IPS-NIHi11 (cell line): ENCODE results near the gene RABGAP1L.
"Not testable (repeated sequence)": the region's sequence is repeated elsewhere in the genome, so short reads cannot be mapped to it uniquely, and the experiment has no call there.

Experiments
- DNase-seq: peaks from one replicate; pipeline ENCODE4 v3.0.0; 2012; ENCODE audit warnings: mixed read lengths, low spot score

Gene RABGAP1L

GRCh38 chr1:174291059-174291458, 131.7 kb downstream of the RABGAP1L start:
- DNase-seq: no peak

DNA sequence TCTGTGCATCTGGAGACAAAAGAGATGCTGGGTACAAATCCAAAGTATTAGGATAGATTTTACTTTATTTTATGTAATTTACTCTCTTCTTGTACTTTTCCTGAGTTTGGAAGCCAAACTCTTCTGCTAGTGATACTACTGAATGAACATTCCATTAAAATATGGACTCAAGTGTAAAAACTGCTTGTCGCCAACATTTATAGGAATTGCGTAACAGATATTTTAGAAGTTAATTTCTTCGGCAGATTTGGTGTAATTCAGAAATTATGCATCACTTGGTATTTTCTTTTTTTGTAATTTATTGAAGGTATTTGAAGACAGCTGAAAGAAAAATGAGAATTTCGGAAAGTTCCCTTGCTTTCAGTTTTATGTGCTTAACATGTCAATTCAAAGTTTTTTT, 137.0 kb downstream of the RABGAP1L start:
- no peak for DNase-seq

GRCh38 chr1:174297351-174297750, 138.0 kb downstream of the RABGAP1L start:
- peak; percentile 11 for DNase-seq

GRCh38 chr1:174301295-174302077, 142.2 kb downstream of the RABGAP1L start:
- DNase-seq: no peak

- DNase-seq: no peak
Observed at GRCh38 chr1:174308604-174309003, 149.3 kb downstream of the RABGAP1L start.

GRCh38 chr1:174309490-174309889, 150.2 kb downstream of the RABGAP1L start:
- DNase-seq: no peak

GRCh38 chr1:174314433-174314832, 155.1 kb downstream of the RABGAP1L start:
- DNase-seq: no peak

GRCh38 chr1:174315239-174315638, 155.9 kb downstream of the RABGAP1L start:
- no peak for DNase-seq

- DNase-seq: not testable (repeated sequence)
Observed at GRCh38 chr1:174320897-174321296, 161.6 kb downstream of the RABGAP1L start.

DNA sequence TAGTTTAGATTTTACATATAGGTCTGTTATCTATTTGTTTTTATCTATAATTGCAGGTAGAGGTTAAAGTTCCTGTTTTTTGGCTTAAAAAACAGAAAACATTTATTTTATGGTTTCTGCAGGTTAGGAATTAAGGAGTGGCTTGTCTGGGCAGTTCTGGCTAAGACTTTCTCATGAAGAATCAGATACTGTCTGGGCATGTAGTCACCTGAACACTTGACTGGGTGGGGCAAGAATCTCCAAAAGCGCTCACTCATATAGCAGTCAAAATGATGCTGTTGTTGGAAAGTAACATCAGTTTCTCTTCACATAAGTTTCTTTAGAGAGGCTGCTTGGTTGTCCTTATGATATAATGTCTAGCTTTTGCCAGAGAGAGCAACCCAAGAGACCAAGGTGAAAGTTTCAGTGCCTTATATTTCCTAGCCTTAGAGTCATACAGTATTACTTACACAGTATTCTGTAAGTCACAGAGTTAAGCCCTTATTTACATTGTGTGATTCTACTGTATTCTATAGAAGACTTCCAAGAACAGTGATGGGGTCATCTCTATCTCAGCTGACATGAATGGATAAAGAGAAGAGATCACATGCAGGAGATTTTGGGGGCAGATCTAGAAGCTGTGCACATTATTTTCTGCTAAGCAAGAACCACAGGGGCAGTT, 163.0 kb downstream of the RABGAP1L start:
- no peak for DNase-seq

- no peak for DNase-seq
Observed at GRCh38 chr1:174324493-174324892, 165.2 kb downstream of the RABGAP1L start.

DNA sequence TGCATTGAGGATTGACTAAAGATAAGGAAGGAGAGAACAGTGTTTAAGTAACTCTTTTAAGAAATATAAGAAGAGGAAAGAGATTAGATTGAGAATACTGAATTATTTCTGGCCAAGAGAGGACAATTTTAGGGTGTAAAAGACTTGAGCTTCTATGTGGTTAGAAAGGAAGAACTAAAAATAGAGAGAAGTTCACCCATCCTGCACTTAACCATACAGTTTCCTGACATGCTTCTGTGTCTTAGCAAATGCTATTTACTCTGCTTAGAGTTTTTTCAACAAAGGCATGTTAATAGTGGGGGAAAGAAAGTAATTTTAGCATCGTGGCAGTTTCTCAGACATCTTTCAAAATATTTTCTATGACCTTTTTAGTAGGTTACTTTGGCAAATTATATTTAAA, 165.6 kb downstream of the RABGAP1L start:
- no peak for DNase-seq

DNA sequence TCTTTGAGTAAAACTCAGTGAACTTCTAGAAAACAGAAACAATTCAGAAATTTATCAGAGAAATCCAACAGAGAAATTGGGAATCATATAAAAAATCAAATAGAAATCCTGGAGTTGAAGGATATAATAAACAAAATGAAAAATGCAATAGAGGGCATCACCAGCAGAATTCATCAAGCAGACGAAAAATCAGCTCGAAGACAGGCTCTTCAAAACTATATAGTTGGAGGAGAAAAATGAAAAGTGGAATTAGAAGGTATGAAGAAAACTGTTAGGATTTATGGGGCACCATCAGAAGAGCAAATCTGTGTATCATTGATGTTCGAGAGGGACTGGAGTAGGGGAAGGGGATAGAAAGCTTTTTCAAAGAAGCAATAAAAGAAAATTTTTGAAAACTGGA, 167.0 kb downstream of the RABGAP1L start:
- DNase-seq: no peak

DNA sequence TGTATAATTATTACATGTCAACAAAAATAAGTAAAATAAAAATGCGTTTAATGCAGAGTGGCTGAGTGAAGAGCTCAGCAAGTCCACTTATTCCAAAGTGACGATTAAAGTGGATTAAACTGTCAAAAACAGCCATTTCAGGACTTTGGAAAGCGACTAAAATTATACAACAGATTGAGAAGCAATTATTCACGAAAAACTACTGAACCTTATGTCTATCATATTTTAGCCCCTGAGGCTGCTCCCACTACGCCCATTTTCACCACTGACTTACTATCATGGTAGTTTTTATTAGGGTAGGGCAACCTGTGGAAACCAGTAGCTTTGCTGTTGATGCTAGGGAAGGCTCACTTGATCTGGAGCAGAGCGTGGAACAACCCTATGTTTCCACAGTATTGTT, 174.1 kb downstream of the RABGAP1L start:
- DNase-seq: no peak

DNA sequence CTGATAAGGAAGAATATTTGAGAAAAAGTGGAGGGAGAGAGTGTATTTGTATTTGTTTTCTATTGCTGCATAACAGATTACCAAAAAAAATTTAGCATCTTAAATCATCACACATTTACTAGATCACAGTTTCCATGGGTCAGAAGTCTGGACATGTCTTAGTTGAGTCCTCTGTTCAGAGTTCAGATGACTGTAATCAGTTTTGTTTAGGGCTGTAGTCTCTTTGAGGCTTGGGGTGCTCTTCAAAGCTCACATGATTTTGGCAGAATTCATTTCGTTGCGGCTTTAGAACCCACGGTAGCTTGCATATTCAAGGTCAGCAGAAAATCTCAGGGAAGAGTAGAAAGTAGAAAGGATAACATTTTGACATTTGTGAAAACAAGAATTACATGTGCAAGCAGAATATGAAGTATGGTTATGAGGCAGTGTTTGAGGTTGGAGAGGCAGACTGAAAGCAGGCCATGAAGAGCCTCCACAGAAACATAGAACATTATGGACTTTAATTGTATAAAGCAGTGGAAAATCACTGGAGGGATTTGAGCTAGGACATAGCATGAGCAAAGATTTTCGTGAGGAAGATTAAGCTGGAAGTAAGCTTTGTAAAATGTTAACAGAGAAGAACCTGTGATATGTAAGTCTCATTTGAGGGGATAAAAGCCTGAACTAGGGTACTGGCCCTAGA, 177.8 kb downstream of the RABGAP1L start:
- no peak for DNase-seq

DNA sequence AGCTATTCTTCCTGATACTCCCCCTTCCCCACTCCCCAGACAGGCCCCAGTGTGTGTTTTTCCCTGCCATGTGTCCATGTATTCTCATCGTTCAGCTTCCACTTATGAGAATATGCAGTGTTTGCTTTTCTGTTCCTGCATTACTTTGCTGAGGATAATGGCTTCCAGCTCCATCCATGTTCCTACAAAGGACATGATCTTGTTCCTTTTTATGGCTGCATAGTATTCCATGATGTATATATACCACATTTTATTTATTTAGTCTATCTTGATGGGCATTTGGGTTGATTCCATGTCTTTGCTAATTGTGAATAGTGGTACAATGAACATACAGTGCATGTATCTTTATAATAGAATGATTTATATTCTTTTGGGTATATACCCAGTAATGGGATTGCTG, 181.1 kb downstream of the RABGAP1L start:
- DNase-seq: not testable (repeated sequence)

DNA sequence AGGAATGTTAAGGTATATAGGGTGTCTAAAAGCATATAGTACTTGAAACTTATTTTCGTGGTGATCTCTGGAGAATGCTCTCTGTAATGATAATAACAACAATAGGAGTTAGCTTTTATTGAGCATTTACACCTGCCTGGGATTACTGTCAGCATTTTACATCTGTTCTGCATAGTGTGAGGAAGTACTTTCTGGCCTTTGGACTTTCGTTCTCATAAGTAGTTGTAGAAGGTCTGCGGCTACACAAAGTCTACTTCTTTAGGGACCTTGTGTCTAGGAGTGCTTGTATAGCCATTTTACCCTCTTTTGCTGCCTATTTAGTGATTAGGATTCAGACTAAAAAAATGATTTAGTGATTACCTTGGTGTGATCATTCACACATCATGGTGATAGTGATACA, 184.8 kb downstream of the RABGAP1L start:
- DNase-seq: no peak

DNA sequence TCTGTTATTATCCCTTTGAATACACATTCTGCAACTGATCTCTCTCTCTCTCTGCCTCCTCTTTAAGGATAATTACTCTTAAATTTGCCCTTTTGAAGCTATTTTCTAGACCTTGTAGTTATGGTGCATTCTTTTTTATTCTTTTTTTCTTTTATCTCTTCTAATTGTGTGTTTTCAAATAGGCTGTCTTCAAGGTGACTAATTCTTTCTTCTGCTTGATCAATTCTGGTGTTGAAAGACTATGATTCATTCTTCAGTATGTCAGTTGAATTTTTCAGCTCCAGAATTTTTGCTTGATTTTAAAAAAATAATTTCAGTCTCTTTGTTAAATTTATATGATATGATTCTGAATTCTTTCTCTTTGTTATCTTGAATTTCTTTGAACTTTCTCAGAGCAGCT, 192.8 kb downstream of the RABGAP1L start:
- no peak for DNase-seq

GRCh38 chr1:174352883-174353608, 193.7 kb downstream of the RABGAP1L start:
- no peak for DNase-seq

GRCh38 chr1:174358344-174358743, 199.0 kb downstream of the RABGAP1L start:
- no peak for DNase-seq

GRCh38 chr1:174358786-174359453, 199.6 kb downstream of the RABGAP1L start:
- DNase-seq: no peak

DNA sequence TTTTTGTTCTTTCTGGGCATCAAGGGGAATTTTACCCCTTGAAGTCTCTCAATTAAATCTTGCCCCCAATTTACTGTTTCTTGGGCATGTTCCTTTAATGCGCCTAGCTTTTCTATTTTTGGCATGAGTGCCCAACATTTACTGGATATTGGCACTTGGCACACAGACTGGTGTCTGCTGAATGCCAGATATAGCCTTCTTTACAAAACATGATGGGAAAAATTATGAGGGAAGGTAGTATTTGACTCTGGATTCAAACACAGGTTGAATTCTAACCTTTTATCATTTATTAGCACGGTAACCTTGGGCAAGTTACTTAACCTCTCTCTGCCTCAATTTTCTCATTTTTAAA, 200.1 kb downstream of the RABGAP1L start:
- no peak for DNase-seq
